GM19328 (cell line): Measurements from ENCODE around the gene SLC25A41.
"Not testable (repeated sequence)": the region's sequence is repeated elsewhere in the genome, so short reads cannot be mapped to it uniquely, and the experiment has no call there.

Experiments
- ATAC-seq: cut with Tn5 transposase; IDR thresholded peaks from one replicate; pipeline ENCODE4 v1.9.1; 2021; ENCODE audit warnings: mild to moderate bottlenecking, moderate library complexity; ENCODE audit not compliant: unreplicated experiment

SLC25A41 gene

GRCh38 chr19:6428692-6429418, 4.7 kb downstream of the SLC25A41 start:
- not testable (repeated sequence) for ATAC-seq

GRCh38 chr19:6427131-6427530, 6.4 kb downstream of the SLC25A41 start:
- no peak for ATAC-seq

- ATAC-seq = no peak
These were observed 7.6 kb downstream of the SLC25A41 start for GRCh38 chr19:6425732-6426620.

GRCh38 chr19:6424939-6425731, 8.4 kb downstream of the SLC25A41 start:
- peak; percentile 84 for ATAC-seq

GRCh38 chr19:6424195-6424938, 9.2 kb downstream of the SLC25A41 start, which contains the start of gene KHSRP:
TSS of gene KHSRP (minus strand) at chr19:6424811. CDS start at chr19:6424701, 110 bp downstream.
- ATAC-seq = no peak

GRCh38 chr19:6423499-6424194, 9.9 kb downstream of the SLC25A41 start:
- ATAC-seq = no peak

- no peak for ATAC-seq
These were observed 12.2 kb downstream of the SLC25A41 start for GRCh38 chr19:6421075-6422014.

GRCh38 chr19:6418562-6418932, 15.0 kb downstream of the SLC25A41 start:
- ATAC-seq = no peak

GRCh38 chr19:6417713-6418561, 15.6 kb downstream of the SLC25A41 start:
- no peak for ATAC-seq

GRCh38 chr19:6416658-6417405, 16.7 kb downstream of the SLC25A41 start:
- ATAC-seq = no peak

- ATAC-seq = no peak
These were observed 17.9 kb downstream of the SLC25A41 start for GRCh38 chr19:6415591-6416190.

- ATAC-seq = no peak
These were observed 18.6 kb downstream of the SLC25A41 start for GRCh38 chr19:6414793-6415590.

- no peak for ATAC-seq
These were observed 19.6 kb downstream of the SLC25A41 start for GRCh38 chr19:6413721-6414643.

GRCh38 chr19:6413291-6413690, 20.3 kb downstream of the SLC25A41 start:
- ATAC-seq = no peak
